Body of pancreas (tissue), 4 donors: Measurements from ENCODE around the gene C3orf20.

ENCODE experiments used
- CTCF ChIP-seq, 7 experiments: fragments of 450-650 bp in 4 of 7; fragments of 200-600 bp in 3 of 7; sonication (generic) in 3 of 7; IDR thresholded peaks; one replicate each; pipeline ENCODE4 v1.5.1; 2016 to 2019; ENCODE audit warnings: antibody characterized with exemption in 7 of 7
- POLR2A ChIP-seq, 3 donors: fragments of 450-650 bp; IDR thresholded peaks; one replicate each; pipeline ENCODE4 v1.6.1; 2016; ENCODE audit warnings: antibody characterized with exemption in 3 of 3, mild to moderate bottlenecking in 2 of 3

- TF ChIP-seq POLR2A (IDR thresholded peaks at IDR 0.05), result no peak
- no peak for TF ChIP-seq CTCF (IDR thresholded peaks at IDR 0.05)
Measured at GRCh38 chr3:14787630-14788029, 112.7 kb downstream of the C3orf20 start.
